ENCODE data around the gene UROC1.

DNA sequence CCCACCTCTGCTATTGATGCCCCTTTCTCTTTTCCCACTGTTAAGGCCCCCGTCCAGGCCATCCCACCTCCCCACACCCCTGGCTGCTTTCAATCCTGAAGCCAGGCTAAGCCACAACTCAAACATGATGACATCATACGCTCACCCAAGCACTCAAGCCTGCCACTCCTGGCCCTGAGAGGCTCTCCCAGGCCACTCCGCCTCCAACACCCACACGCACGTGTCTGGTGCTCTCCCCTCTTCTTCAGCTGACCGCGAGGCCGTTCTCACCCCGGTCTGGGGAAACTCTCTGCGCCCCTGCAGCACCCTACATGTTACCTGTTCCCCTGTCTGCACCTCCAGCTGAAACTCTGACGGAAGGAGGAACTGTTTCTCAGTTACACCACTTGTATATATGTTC lies 48.1 kb downstream of the UROC1 start:
- TF ChIP-seq, protein P1, sequence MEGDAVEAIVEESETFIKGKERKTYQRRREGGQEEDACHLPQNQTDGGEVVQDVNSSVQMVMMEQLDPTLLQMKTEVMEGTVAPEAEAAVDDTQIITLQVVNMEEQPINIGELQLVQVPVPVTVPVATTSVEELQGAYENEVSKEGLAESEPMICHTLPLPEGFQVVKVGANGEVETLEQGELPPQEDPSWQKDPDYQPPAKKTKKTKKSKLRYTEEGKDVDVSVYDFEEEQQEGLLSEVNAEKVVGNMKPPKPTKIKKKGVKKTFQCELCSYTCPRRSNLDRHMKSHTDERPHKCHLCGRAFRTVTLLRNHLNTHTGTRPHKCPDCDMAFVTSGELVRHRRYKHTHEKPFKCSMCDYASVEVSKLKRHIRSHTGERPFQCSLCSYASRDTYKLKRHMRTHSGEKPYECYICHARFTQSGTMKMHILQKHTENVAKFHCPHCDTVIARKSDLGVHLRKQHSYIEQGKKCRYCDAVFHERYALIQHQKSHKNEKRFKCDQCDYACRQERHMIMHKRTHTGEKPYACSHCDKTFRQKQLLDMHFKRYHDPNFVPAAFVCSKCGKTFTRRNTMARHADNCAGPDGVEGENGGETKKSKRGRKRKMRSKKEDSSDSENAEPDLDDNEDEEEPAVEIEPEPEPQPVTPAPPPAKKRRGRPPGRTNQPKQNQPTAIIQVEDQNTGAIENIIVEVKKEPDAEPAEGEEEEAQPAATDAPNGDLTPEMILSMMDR (IDR thresholded peaks at IDR 0.05 in 2 of 3, conservative IDR thresholded peaks at IDR 0.05 in 1 of 3; ENCODE audit: borderline replicate concordance in 1 of 3, insufficient read depth in 1 of 3, low read depth in 2 of 3, low read length in 2 of 3) = no peak
- no peak for TF ChIP-seq EZH2 (IDR thresholded peaks at IDR 0.05)
- no peak for TF ChIP-seq POLR2A (IDR thresholded peaks at IDR 0.05; ENCODE audit: borderline replicate concordance, extremely low read depth, insufficient read depth, insufficient read length)
- TF ChIP-seq RAD21 (IDR thresholded peaks at IDR 0.05; ENCODE audit: low read depth) = no peak

All from HCT116 (cell line).